HG02759 (cell line): ENCODE results near the gene NPNT.

ENCODE experiments used
- ATAC-seq: cut with Tn5 transposase; IDR thresholded peaks from one replicate; pipeline ENCODE4 v1.9.1; 2021; ENCODE audit warnings: mild to moderate bottlenecking, moderate library complexity; ENCODE audit not compliant: unreplicated experiment

The NPNT gene

GRCh38 chr4:105911426-105911825, 16.2 kb downstream of the NPNT start:
- ATAC-seq, result no peak

GRCh38 chr4:105912633-105913032, 17.4 kb downstream of the NPNT start:
- ATAC-seq, result no peak

- no peak for ATAC-seq
These were observed 22.0 kb downstream of the NPNT start for GRCh38 chr4:105917171-105917685.

- no peak for ATAC-seq
These were observed 26.0 kb downstream of the NPNT start for GRCh38 chr4:105921301-105921700.

- no peak for ATAC-seq
These were observed 28.4 kb downstream of the NPNT start for GRCh38 chr4:105923497-105924238.

GRCh38 chr4:105924341-105924740, 29.1 kb downstream of the NPNT start:
- ATAC-seq, result no peak

- no peak for ATAC-seq
These were observed 35.4 kb downstream of the NPNT start for GRCh38 chr4:105930698-105931097.

GRCh38 chr4:105933083-105933482, 37.8 kb downstream of the NPNT start:
- no peak for ATAC-seq

- no peak for ATAC-seq
These were observed 39.1 kb downstream of the NPNT start for GRCh38 chr4:105934386-105934785.

- ATAC-seq, result no peak
These were observed 41.6 kb downstream of the NPNT start for GRCh38 chr4:105936901-105937300.

- ATAC-seq, result no peak
These were observed 42.5 kb downstream of the NPNT start for GRCh38 chr4:105937759-105938158.

- ATAC-seq, result no peak
These were observed 48.0 kb downstream of the NPNT start for GRCh38 chr4:105943234-105943633.

GRCh38 chr4:105944540-105944939, 49.3 kb downstream of the NPNT start:
- ATAC-seq, result no peak

GRCh38 chr4:105946771-105947170, 51.5 kb downstream of the NPNT start:
- no peak for ATAC-seq

GRCh38 chr4:105950701-105951100, 55.4 kb downstream of the NPNT start:
- ATAC-seq, result no peak

- ATAC-seq, result no peak
These were observed 55.9 kb downstream of the NPNT start for GRCh38 chr4:105951198-105951597.

- no peak for ATAC-seq
These were observed 57.3 kb downstream of the NPNT start for GRCh38 chr4:105952591-105952990.

GRCh38 chr4:105956569-105956968, 61.3 kb downstream of the NPNT start:
- ATAC-seq, result no peak

GRCh38 chr4:105957680-105958079, 62.4 kb downstream of the NPNT start:
- no peak for ATAC-seq

GRCh38 chr4:105963461-105964400, 68.5 kb downstream of the NPNT start:
- no peak for ATAC-seq

- ATAC-seq, result no peak
These were observed 70.0 kb downstream of the NPNT start for GRCh38 chr4:105965183-105965800.
